Stimulated activated CD4-positive, alpha-beta T cell treated with anti-CD3 and anti-CD28 coated beads, Interleukin-4, amount 100 ng/mL, for 4 hours (primary cell): ENCODE results near the gene C1QB.

Source experiments
- DNase-seq, 2 experiments: peaks; one replicate each; pipeline ENCODE4 v3.0.0-alpha.2; 2020

Gene C1QB

GRCh38 chr1:22636353-22636752 is 16.7 kb upstream of the C1QB start, which contains the start of gene C1QA:
Gene C1QA (plus strand): TSS chr1:22636628. CDS start chr1:22637617, 989 bp downstream.
- no peak for DNase-seq

DNA sequence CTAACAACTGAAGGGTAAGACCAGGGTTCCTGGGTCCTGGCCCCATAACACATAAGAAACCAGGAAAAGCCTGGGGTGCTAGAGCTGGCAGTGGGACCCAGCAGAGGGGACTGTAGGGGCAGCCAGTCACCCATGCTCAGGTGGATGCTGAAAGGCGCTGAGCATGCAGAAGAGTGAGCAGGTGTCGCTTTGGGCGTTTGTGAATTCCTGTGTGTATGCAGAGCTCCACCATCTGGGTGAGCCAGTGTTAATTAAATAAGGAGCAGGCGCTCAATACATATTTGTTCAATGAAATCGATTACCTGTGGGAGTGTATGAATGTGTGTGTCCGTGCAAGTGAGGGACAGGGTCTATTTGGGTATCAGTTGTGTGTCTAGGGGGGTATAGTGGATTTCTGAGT is 16.1 kb upstream of the C1QB start:
- DNase-seq = no peak

GRCh38 chr1:22637907-22638445 is 15.1 kb upstream of the C1QB start:
- DNase-seq = no peak

- DNase-seq = no peak
Observed at GRCh38 chr1:22638476-22639234, 14.4 kb upstream of the C1QB start.

GRCh38 chr1:22639286-22639685 is 13.8 kb upstream of the C1QB start:
- no peak for DNase-seq

- DNase-seq = no peak
Observed at GRCh38 chr1:22641247-22641646, 11.8 kb upstream of the C1QB start.

GRCh38 chr1:22641906-22642636 is 11.0 kb upstream of the C1QB start:
- DNase-seq = peak; percentile 56 to 72

DNA sequence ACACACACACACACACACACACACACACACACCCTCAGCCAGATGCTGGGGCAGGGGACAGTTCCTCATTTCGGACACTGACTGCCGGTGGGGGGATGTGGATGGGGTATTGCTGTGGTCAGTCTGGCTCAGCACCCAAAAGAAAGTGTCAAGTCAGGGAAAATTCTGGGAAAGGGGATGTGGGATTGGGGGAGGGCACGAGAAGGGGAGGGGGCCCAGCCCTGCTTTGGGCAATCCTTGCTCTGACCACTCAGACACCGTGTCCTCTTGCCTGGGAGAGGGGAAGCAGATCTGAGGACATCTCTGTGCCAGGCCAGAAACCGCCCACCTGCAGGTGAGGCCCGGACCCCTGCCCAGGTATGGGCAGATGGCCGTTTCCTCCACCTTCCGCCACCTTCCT is 9.7 kb upstream of the C1QB start, which contains the start of gene C1QC:
Gene C1QC (plus strand): TSS at position 253 of the 400 bp plus-strand sequence. CDS start 391 bp downstream, outside the sequence.
- DNase-seq = no peak

DNA sequence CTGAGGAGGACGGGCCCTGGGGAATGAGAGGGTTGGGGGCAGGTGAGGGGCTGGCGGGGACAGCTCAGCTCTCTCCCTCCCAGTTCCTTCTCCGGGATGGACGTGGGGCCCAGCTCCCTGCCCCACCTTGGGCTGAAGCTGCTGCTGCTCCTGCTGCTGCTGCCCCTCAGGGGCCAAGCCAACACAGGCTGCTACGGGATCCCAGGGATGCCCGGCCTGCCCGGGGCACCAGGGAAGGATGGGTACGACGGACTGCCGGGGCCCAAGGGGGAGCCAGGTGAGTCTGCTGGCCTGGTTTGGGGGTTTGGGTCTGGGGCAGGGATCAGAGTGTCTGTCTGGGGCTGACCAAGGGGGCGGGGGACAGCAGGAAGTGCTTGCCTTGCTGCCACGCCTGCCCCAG is 9.1 kb upstream of the C1QB start:
- DNase-seq = no peak

GRCh38 chr1:22645931-22646330 is 7.1 kb upstream of the C1QB start:
- no peak for DNase-seq

GRCh38 chr1:22646384-22646783 is 6.7 kb upstream of the C1QB start:
- no peak for DNase-seq

DNA sequence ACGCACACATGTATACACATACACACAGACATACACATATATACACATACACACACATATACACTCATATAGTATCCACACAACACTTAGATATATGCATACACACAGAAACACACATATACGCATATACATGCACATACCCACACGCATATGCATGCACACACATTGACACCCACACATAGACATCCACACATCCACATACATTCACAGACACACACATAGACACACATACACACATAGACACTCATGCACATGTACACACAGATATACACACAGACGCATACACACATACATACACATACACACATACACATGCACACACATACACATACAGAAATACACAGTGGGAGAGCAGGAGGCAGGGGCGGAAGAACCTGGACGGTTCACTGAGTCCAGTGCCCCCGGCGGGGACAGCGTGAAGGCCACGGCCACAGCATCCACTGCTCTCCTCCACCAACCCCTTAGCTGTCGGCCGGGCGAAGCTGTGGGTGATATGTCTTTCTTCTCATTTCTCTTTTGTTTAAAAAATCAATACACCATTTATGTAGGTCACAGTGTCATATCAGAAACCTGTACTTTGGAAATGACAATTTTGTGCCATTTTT is 2.8 kb upstream of the C1QB start:
- no peak for DNase-seq

- no peak for DNase-seq
Observed at GRCh38 chr1:22651941-22652856, 837 bp upstream of the C1QB start.

GRCh38 chr1:22654692-22655091 is 1.7 kb downstream of the C1QB start:
- no peak for DNase-seq

DNA sequence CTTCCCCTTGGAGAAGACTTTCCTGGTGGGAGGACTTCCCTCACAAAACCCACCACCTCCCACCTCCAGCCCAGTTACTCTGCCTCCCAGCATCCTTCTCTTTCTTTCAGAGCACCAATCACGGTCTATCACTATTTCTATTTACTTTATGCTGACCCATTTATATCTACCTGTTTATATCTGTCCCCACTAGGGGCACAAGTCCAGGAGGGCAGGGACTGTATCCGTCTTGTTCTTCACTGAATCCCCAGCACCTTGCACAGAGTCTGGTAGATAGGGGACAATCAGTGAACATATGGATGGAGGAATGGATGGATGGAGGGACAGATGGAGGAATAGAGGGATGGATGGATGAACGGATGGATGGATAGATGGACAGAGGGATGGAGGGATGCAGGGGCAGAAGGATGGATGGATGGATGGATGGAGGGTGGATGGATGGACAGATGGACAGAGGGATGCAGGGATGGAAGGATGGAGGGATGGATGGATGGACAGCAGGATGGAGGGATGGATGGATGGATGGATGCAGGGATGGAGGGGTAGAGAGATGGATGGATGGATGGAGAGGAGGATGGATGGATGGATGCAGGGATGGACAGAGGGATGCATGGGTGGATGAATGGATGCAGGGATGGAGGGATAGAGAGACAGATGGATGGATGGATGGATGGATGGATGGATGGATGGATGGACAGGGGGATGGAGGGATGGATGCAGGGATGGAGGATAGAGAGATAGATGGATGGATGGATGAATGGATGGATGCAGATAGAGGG is 5.5 kb downstream of the C1QB start:
- no peak for DNase-seq

DNA sequence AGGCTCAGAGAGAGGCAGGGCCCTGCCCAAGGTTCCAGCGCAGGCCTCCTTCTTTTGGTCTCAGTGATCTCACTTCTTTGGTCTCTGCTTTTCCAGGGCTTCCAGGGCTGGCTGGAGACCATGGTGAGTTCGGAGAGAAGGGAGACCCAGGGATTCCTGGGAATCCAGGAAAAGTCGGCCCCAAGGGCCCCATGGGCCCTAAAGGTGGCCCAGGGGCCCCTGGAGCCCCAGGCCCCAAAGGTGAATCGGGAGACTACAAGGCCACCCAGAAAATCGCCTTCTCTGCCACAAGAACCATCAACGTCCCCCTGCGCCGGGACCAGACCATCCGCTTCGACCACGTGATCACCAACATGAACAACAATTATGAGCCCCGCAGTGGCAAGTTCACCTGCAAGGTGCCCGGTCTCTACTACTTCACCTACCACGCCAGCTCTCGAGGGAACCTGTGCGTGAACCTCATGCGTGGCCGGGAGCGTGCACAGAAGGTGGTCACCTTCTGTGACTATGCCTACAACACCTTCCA is 7.7 kb downstream of the C1QB start:
- DNase-seq = no peak

GRCh38 chr1:22661880-22662279 is 8.8 kb downstream of the C1QB start:
- no peak for DNase-seq

DNA sequence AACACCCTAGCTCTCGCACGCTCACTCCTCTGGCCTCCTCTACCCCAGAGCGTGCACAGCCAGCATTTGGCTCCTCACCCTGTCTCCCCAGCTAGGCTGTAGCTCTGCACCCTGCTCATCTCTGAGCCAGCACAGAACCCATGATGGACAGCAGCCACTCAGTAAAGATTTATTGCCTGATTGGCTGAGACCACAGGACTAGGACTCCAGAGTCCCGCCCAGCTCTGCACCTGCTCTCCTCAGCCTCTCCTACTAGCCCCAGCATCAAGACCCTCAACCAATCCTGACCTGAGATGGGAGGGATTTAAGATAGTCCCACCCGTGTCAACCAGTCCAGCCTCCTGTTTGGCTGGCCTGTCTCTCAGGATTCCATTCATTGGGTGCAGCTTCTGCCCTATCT is 9.3 kb downstream of the C1QB start:
- no peak for DNase-seq

GRCh38 chr1:22662986-22663408 is 10.0 kb downstream of the C1QB start:
- no peak for DNase-seq

- DNase-seq = no peak
Observed at GRCh38 chr1:22665752-22666151, 12.7 kb downstream of the C1QB start.

GRCh38 chr1:22666412-22666811 is 13.4 kb downstream of the C1QB start:
- DNase-seq = no peak
